SU-DHL-6 (cell line): ENCODE results near the gene UMODL1.
"Not testable (repeated sequence)": the region's sequence is repeated elsewhere in the genome, so short reads cannot be mapped to it uniquely, and the experiment has no call there.

ENCODE experiments used
- H2AFZ ChIP-seq: fragments of 200-600 bp; sonication (generic); 2 replicates; pipeline ENCODE4 v1.6.1; 2014; ENCODE audit warnings: low read depth, mild to moderate bottlenecking, moderate library complexity, mixed read lengths, antibody characterized with exemption, low read length; ENCODE audit not compliant: severe bottlenecking
- H3F3A ChIP-seq: fragments of 200-600 bp; shearing (Covaris generic); 2 replicates; pipeline ENCODE4 v1.6.0; 2016; ENCODE audit warnings: antibody characterized with exemption, mild to moderate bottlenecking; ENCODE audit not compliant: insufficient read depth
- H3K27ac ChIP-seq: fragments of 200-600 bp; sonication (generic); 2 replicates; pipeline ENCODE4 v1.5.1; 2016; ENCODE audit warnings: low read depth, mild to moderate bottlenecking, low read length, moderate library complexity, mixed read lengths
- H3K27me3 ChIP-seq: fragments of 200-600 bp; sonication (generic), shearing (Covaris generic); 2 replicates; pipeline ENCODE4 v1.6.0; 2014; ENCODE audit warnings: mild to moderate bottlenecking, low read length
- H3K36me3 ChIP-seq: fragments of 200-600 bp; sonication (generic); 2 replicates; pipeline ENCODE4 v1.6.1; 2014; ENCODE audit warnings: mild to moderate bottlenecking, low read length, mixed read lengths
- H3K4me2 ChIP-seq: fragments of 300-600, 200-600 bp; shearing (Covaris generic), sonication (generic); 2 replicates; pipeline ENCODE4 v1.6.0; 2014; ENCODE audit warnings: low read length, low read depth, mild to moderate bottlenecking; ENCODE audit not compliant: poor library complexity, severe bottlenecking
- H3K4me3 ChIP-seq: fragments of 200-600 bp; sonication (generic); 2 replicates; pipeline ENCODE4 v1.5.1; 2014; ENCODE audit warnings: antibody characterized with exemption, low read length, mild to moderate bottlenecking, mixed read lengths; ENCODE audit not compliant: insufficient read depth, poor library complexity, severe bottlenecking
- H3K79me2 ChIP-seq: fragments of 200-600 bp; sonication (generic); 2 replicates; pipeline ENCODE4 v1.6.1; 2014; ENCODE audit warnings: mild to moderate bottlenecking, low read length, moderate library complexity; ENCODE audit not compliant: insufficient read depth
- H3K9ac ChIP-seq: fragments of 200-600 bp; sonication (generic); 2 replicates; pipeline ENCODE4 v1.7.0; 2014; ENCODE audit warnings: mild to moderate bottlenecking, low read length
- H3K9me2 ChIP-seq: fragments of 200-600 bp; sonication (generic); replicated peaks from 2 replicates; pipeline ENCODE4 v1.6.1; 2014; ENCODE audit warnings: low read length; ENCODE audit not compliant: insufficient read depth
- H3K9me3 ChIP-seq: fragments of 200-600 bp; sonication (generic); 2 replicates; pipeline ENCODE4 v1.6.1; 2014; ENCODE audit warnings: low read length, mixed read lengths; ENCODE audit not compliant: insufficient read depth
- H4K20me1 ChIP-seq: fragments of 200-600 bp; sonication (generic); 2 replicates; pipeline ENCODE4 v1.6.1; 2014; ENCODE audit warnings: low read depth, mild to moderate bottlenecking, antibody characterized with exemption, low read length, moderate library complexity, mixed read lengths
- CTCF ChIP-seq: fragments of 200-600 bp; sonication (generic); IDR thresholded peaks from one replicate; pipeline ENCODE4 v1.5.1; 2017; ENCODE audit warnings: antibody characterized with exemption, mild to moderate bottlenecking, low read length, moderate library complexity; ENCODE audit not compliant: insufficient read depth, poor library complexity, severe bottlenecking
- EZH2phosphoT487 ChIP-seq: fragments of 200-600 bp; sonication (generic), shearing (Covaris generic); conservative IDR thresholded peaks from 2 replicates; pipeline ENCODE4 v1.6.1; 2018; ENCODE audit warnings: mild to moderate bottlenecking, antibody characterized with exemption, low read length, moderate library complexity, mixed read lengths

The UMODL1 gene

GRCh38 chr21:42176859-42177258, 105.7 kb downstream of the UMODL1 start:
- Histone ChIP-seq H3K9ac (no peak overlapping the region), H3K79me2 (no peaks in the 10 kb centered on the region), H3K4me3 (no peak overlapping the region), H4K20me1 (no peaks in the 10 kb centered on the region), H2AFZ (no peak overlapping the region), H3K27ac (no peak overlapping the region), H3K36me3 (no peaks in the 10 kb centered on the region), H3K27me3 (no peaks in the 10 kb centered on the region), H3K9me3 (no peaks in the 10 kb centered on the region), H3K4me2 (no peak overlapping the region), H3K9me2 (no peaks in the 10 kb centered on the region), H3F3A (no peaks in the 10 kb centered on the region)
- TF ChIP-seq EZH2phosphoT487 (no peak), CTCF (no peak)

GRCh38 chr21:42179316-42179715, 108.2 kb downstream of the UMODL1 start:
- Histone ChIP-seq H3K36me3 (no peaks in the 10 kb centered on the region), H4K20me1 (no peaks in the 10 kb centered on the region), H3F3A (no peaks in the 10 kb centered on the region), H2AFZ (no peak overlapping the region), H3K4me3 (no peak overlapping the region), H3K4me2 (no peak overlapping the region), H3K27me3 (no peaks in the 10 kb centered on the region), H3K9me2 (no peaks in the 10 kb centered on the region), H3K27ac (no peak overlapping the region), H3K79me2 (no peaks in the 10 kb centered on the region), H3K9me3 (no peaks in the 10 kb centered on the region), H3K9ac (no peak overlapping the region)
- TF ChIP-seq CTCF, result no peak
- no peak for TF ChIP-seq EZH2phosphoT487

GRCh38 chr21:42180001-42180400, 108.9 kb downstream of the UMODL1 start:
- H3K9me3 ChIP-seq, H3K36me3 ChIP-seq, H2AFZ ChIP-seq, H3K27ac ChIP-seq, H3K79me2 ChIP-seq, H3K9ac ChIP-seq, H3K4me2 ChIP-seq, H3K9me2 ChIP-seq, H3K27me3 ChIP-seq, H3K4me3 ChIP-seq, H4K20me1 ChIP-seq, H3F3A ChIP-seq: not testable (repeated sequence)

- TF ChIP-seq EZH2phosphoT487, result no peak
- no peak for TF ChIP-seq CTCF
- no peak overlapping the region for H3K4me3 ChIP-seq
- H3K27me3 ChIP-seq, result no peaks in the 10 kb centered on the region
- no peaks in the 10 kb centered on the region for H3K36me3 ChIP-seq
- no peaks in the 10 kb centered on the region for H3K9me3 ChIP-seq
- H3K9ac ChIP-seq, result no peak overlapping the region
- H3K9me2 ChIP-seq, result no peaks in the 10 kb centered on the region
- H3K79me2 ChIP-seq, result no peaks in the 10 kb centered on the region
- no peaks in the 10 kb centered on the region for H3F3A ChIP-seq
- H2AFZ ChIP-seq, result no peak overlapping the region
- H3K27ac ChIP-seq, result no peak overlapping the region
- no peaks in the 10 kb centered on the region for H4K20me1 ChIP-seq
- no peak overlapping the region for H3K4me2 ChIP-seq
Measured at GRCh38 chr21:42182713-42183371, 111.7 kb downstream of the UMODL1 start.
